Skeletal muscle tissue (tissue), 4 donors: ENCODE data around the gene TYROBP. TPM values are rescaled to one million over a fixed set of nuclear protein-coding genes. Genes with fewer than 3 reads are reported as not detected.

Experiments
- H3K27ac ChIP-seq: one replicate; pipeline ENCODE4 v1.7.0; 2013; ENCODE audit warnings: mild to moderate bottlenecking, low read depth, low read length, inconsistent platforms
- H3K27me3 ChIP-seq, 3 donors: one replicate each; pipeline ENCODE4 v1.7.0; 2013; ENCODE audit warnings: low read length in 3 of 3; ENCODE audit not compliant: control insufficient read depth in 3 of 3, insufficient read depth in 3 of 3
- H3K36me3 ChIP-seq, 3 donors: one replicate each; pipeline ENCODE4 v1.7.0; 2013; ENCODE audit warnings: low read length in 3 of 3; ENCODE audit not compliant: control insufficient read depth in 3 of 3, insufficient read depth in 3 of 3
- H3K4me1 ChIP-seq, 3 donors: one replicate each; pipeline ENCODE4 v1.7.0; 2013; ENCODE audit warnings: low read length in 3 of 3, mild to moderate bottlenecking in 3 of 3; ENCODE audit not compliant: control insufficient read depth in 3 of 3, insufficient read depth in 3 of 3
- H3K4me3 ChIP-seq, 3 donors: one replicate each; pipeline ENCODE4 v1.7.0; 2013; ENCODE audit warnings: low read length in 3 of 3
- H3K9ac ChIP-seq, 3 donors: one replicate each; pipeline ENCODE4 v1.7.0; 2013; ENCODE audit warnings: low read length in 3 of 3, mild to moderate bottlenecking in 3 of 3, moderate library complexity in 2 of 3, low read depth in 1 of 3
- H3K9me3 ChIP-seq, 3 donors: one replicate each; pipeline ENCODE4 v1.7.0; 2013; ENCODE audit warnings: low read length in 3 of 3; ENCODE audit not compliant: control insufficient read depth in 3 of 3
- total RNA-seq: library from RNA; depleted of rRNA; stranded (reverse); fragments of >200 nt; gene quantifications from one replicate; pipeline ENCODE4 v1.2.3, GENCODE V29; 2014
- donor health status: Osteomylitis.

Gene TYROBP
- total RNA-seq, 1 donor from 2014 or later: 9.9 TPM

- Histone ChIP-seq H3K9ac (no peak overlapping the region), H3K27ac (no peak overlapping the region), H3K36me3 (peaks cover 4 to 15% (median 10%) of the 10 kb centered on the region in 3 donors), H3K27me3 (no peaks in the 10 kb centered on the region), H3K9me3 (no peaks in the 10 kb centered on the region), H3K4me3 (no peak overlapping the region), H3K4me1 (no peaks in the 10 kb centered on the region)
Observed at GRCh38 chr19:35890113-35890650, 17.9 kb downstream of the TYROBP start.

- H3K9ac ChIP-seq: no peak overlapping the region
- no peak overlapping the region for H3K4me3 ChIP-seq
- no peaks in the 10 kb centered on the region for H3K9me3 ChIP-seq
- H3K27me3 ChIP-seq: no peaks in the 10 kb centered on the region
- no peak overlapping the region for H3K27ac ChIP-seq
- H3K36me3 ChIP-seq: peaks cover 4 to 12% (median 10%) of the 10 kb centered on the region in 3 donors
- H3K4me1 ChIP-seq: no peaks in the 10 kb centered on the region
Observed at GRCh38 chr19:35889370-35890112, 18.6 kb downstream of the TYROBP start.

GRCh38 chr19:35888398-35888797, 19.7 kb downstream of the TYROBP start:
- no peak overlapping the region for H3K4me3 ChIP-seq
- H3K36me3 ChIP-seq: peaks cover 4 to 12% (median 10%) of the 10 kb centered on the region in 3 donors
- H3K27ac ChIP-seq: no peak overlapping the region
- H3K9me3 ChIP-seq: no peaks in the 10 kb centered on the region
- H3K4me1 ChIP-seq: no peaks in the 10 kb centered on the region
- H3K9ac ChIP-seq: no peak overlapping the region
- H3K27me3 ChIP-seq: no peaks in the 10 kb centered on the region

- Histone ChIP-seq H3K4me3 (no peak overlapping the region), H3K36me3 (peaks cover 4 to 10% (median 10%) of the 10 kb centered on the region in 3 donors), H3K27me3 (no peaks in the 10 kb centered on the region), H3K27ac (no peak overlapping the region), H3K9me3 (no peaks in the 10 kb centered on the region), H3K9ac (no peak overlapping the region), H3K4me1 (no peaks in the 10 kb centered on the region)
Observed at GRCh38 chr19:35887197-35887596, 20.9 kb downstream of the TYROBP start.

DNA sequence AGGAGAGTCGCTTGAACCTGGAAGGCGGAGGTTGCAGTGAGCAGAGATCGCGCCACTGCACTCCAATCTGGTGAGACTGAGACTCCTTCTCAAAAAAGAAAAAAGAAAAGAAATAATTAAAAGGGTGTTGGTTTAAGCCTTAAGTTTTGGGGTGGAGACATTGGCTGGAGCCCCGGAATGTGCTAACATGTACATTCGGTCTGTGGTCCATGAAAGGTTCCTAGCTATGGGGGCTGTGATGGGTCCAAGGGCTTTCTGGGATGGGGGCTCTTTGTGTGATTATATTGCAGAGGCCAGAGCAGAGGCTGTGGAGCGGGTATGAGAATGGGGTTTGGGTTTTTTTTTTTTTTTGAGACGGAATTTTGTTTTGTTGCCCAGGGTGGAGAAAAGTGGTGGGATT, 22.2 kb downstream of the TYROBP start:
- no peaks in the 10 kb centered on the region for H3K4me1 ChIP-seq
- H3K9me3 ChIP-seq: no peaks in the 10 kb centered on the region
- H3K27me3 ChIP-seq: no peaks in the 10 kb centered on the region
- H3K36me3 ChIP-seq: peaks cover 4 to 10% (median 10%) of the 10 kb centered on the region in 3 donors
- H3K9ac ChIP-seq: no peak overlapping the region
- H3K4me3 ChIP-seq: no peak overlapping the region
- no peak overlapping the region for H3K27ac ChIP-seq

DNA sequence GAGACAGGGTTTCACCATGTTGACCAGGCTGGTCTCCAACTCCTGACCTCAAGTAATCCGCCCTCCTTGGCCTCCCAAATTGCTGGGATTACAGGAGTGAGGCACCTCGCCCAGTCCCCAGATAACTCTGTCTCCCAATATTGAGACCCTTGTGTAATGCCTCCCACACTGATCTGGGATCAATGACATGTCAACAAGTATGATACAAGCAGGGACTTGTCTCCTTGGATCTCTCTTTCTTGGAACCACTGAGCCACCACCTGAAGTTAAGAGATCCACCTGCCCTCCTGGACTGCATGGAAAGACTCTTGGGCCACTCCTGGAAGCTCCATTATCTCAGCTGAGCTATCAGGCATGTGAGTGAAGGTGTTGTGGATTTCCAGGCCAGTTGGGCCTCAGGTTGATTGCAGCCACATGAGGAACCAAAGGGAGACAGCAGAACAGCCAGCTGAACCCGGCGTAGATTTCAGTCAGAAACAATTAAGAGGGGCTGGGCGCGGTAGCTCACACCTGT, 22.8 kb downstream of the TYROBP start:
- no peaks in the 10 kb centered on the region for H3K9me3 ChIP-seq
- H3K27me3 ChIP-seq: no peaks in the 10 kb centered on the region
- H3K27ac ChIP-seq: no peak overlapping the region
- H3K4me3 ChIP-seq: no peak overlapping the region
- peaks cover 4 to 10% (median 9%) of the 10 kb centered on the region in 3 donors for H3K36me3 ChIP-seq
- no peak overlapping the region for H3K9ac ChIP-seq
- no peaks in the 10 kb centered on the region for H3K4me1 ChIP-seq

GRCh38 chr19:35883882-35884281, 24.2 kb downstream of the TYROBP start:
- Histone ChIP-seq H3K4me3 (no peak overlapping the region), H3K27me3 (peaks cover 2 to 5% (median 3%) of the 10 kb centered on the region in 3 donors), H3K9ac (no peak overlapping the region), H3K9me3 (no peaks in the 10 kb centered on the region), H3K27ac (no peak overlapping the region), H3K4me1 (no peaks in the 10 kb centered on the region), H3K36me3 (peaks cover 0 to 10% (median 4%) of the 10 kb centered on the region in 3 donors)

DNA sequence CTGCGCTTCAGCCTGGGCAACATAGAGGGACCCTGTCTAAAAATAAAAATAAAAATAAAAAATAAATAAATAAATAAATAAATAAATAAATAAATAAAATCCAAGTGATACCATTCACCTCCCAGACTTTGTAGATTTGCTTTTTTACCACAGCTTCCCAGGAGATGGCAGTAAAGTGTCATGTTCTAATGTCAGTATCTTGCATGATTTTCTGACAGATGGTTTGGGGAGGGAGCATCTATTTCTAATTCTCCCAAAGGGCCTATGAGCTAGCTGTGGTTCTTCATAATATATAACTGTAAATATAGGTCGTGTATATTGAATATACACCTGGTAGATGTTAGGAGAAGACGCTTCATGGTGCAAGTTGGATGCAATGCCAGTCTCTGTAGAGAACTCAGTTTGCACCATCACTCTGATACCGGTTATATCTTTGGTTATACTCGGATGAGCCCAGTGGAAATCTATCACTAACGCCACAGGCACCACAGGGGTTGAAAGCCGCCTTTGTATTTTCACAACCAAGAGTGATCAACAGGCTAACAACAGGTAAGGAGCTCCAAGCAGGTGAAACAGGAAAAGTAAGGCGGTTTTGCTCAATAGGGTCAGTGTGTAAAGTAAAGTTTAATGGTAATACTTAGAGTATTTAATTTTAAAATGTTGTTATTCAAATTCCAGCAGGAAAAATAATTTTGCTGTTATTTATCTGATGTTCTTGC, 25.8 kb downstream of the TYROBP start:
- no peaks in the 10 kb centered on the region for H3K4me1 ChIP-seq
- peaks cover 0 to 2% (median 0%) of the 10 kb centered on the region in 3 donors for H3K36me3 ChIP-seq
- no peak overlapping the region for H3K9ac ChIP-seq
- no peak overlapping the region for H3K4me3 ChIP-seq
- no peaks in the 10 kb centered on the region for H3K9me3 ChIP-seq
- no peak overlapping the region for H3K27ac ChIP-seq
- peaks cover 12 to 20% (median 17%) of the 10 kb centered on the region in 3 donors for H3K27me3 ChIP-seq

- Histone ChIP-seq H3K4me1 (no peaks in the 10 kb centered on the region), H3K9ac (no peak overlapping the region), H3K27ac (no peak overlapping the region), H3K9me3 (no peaks in the 10 kb centered on the region), H3K27me3 (peaks cover 12 to 28% (median 25%) of the 10 kb centered on the region in 3 donors), H3K36me3 (no peaks in the 10 kb centered on the region), H3K4me3 (no peak overlapping the region)
Observed at GRCh38 chr19:35879770-35880317, 28.3 kb downstream of the TYROBP start.
